Ovary (tissue), 3 donors: Measurements from ENCODE around the gene RBPJL.

Source experiments
- CTCF ChIP-seq, 3 donors: fragments of 450-650 bp in 2 of 3; fragments of 200-600 bp in 1 of 3; IDR thresholded peaks; one replicate each; pipeline versions ENCODE4 v1.5.1 to v1.8.0; 2016 to 2022; ENCODE audit warnings: antibody characterized with exemption in 3 of 3, mild to moderate bottlenecking in 1 of 3
- EP300 ChIP-seq: sonication (generic); formaldehyde crosslinking; IDR thresholded peaks from one replicate; pipeline ENCODE4 v1.6.1; 2017; ENCODE audit warnings: antibody characterized with exemption
- POLR2A ChIP-seq: fragments of 450-650 bp; IDR thresholded peaks from one replicate; pipeline ENCODE4 v1.6.1; 2017; ENCODE audit warnings: antibody characterized with exemption, mild to moderate bottlenecking, moderate library complexity
- donor health status: DM: no; HTN: no; CAD: no.

GRCh38 chr20:45263556-45264266 is 42.9 kb upstream of the RBPJL start:
- no peak for TF ChIP-seq CTCF (IDR thresholded peaks at IDR 0.05)
- TF ChIP-seq EP300: no peak
- TF ChIP-seq POLR2A: no peak
